ENCODE data around the gene ZNF606.

- TF ChIP-seq POLR2A (IDR thresholded peaks at IDR 0.05; ENCODE audit: low read depth): no peak
- TF ChIP-seq POLR2AphosphoS5 (IDR thresholded peaks at IDR 0.05): no peak
- TF ChIP-seq, protein P1, sequence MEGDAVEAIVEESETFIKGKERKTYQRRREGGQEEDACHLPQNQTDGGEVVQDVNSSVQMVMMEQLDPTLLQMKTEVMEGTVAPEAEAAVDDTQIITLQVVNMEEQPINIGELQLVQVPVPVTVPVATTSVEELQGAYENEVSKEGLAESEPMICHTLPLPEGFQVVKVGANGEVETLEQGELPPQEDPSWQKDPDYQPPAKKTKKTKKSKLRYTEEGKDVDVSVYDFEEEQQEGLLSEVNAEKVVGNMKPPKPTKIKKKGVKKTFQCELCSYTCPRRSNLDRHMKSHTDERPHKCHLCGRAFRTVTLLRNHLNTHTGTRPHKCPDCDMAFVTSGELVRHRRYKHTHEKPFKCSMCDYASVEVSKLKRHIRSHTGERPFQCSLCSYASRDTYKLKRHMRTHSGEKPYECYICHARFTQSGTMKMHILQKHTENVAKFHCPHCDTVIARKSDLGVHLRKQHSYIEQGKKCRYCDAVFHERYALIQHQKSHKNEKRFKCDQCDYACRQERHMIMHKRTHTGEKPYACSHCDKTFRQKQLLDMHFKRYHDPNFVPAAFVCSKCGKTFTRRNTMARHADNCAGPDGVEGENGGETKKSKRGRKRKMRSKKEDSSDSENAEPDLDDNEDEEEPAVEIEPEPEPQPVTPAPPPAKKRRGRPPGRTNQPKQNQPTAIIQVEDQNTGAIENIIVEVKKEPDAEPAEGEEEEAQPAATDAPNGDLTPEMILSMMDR (IDR thresholded peaks at IDR 0.05): no peak
Measured at GRCh38 chr19:57961785-57962184, 40.8 kb downstream of the ZNF606 start.

Data from esophagus muscularis mucosa (tissue), 3 donors.